ENCODE results near the gene BCO2. TPM values are rescaled to one million over a fixed set of nuclear protein-coding genes. Genes with fewer than 3 reads are reported as not detected.

BCO2 gene
- total RNA-seq, 2 donors from 2014 or later, result 3.2 to 9.1 TPM

GRCh38 chr11:112268406-112268805, 93.1 kb downstream of the BCO2 start:
- Histone ChIP-seq H3K4me3 (no peak overlapping the region), H3K9me3 (no peaks in the 10 kb centered on the region), H3K36me3 (no peaks in the 10 kb centered on the region), H3K27me3 (replicated peaks; ENCODE audit: insufficient read depth) (no peaks in the 10 kb centered on the region), H3K27ac (no peak overlapping the region), H3K4me1 (replicated peaks) (no peaks in the 10 kb centered on the region)
- TF ChIP-seq POLR2A (IDR thresholded peaks at IDR 0.05) (no peak), POLR2AphosphoS5 (IDR thresholded peaks at IDR 0.05) (no peak), CTCF (IDR thresholded peaks at IDR 0.05) (no peak)
- no peak for DNase-seq (ENCODE audit: low spot score)
- WGBS, result 87% methylated on average over 5 of the region's 5 CpGs
- intact Hi-C loops (cut with DNase I), result no loop called here

Small RNA genes lying within 50 kb of the gene (small RNA-seq; reads per million reads assigned to genes)
- 0 reads per million in 2 donors for gene MRPS36P4

Other genes with a start within 250 kb of the BCO2 start
- gene DIXDC1, start 238.2 kb upstream of the BCO2 start, total RNA-seq, result 10 to 100 TPM; 32.9 to 35.2 TPM
- gene DLAT, start 150.1 kb upstream of the BCO2 start, total RNA-seq, result 10 to 100 TPM; 19.9 to 21.2 TPM
- gene PIH1D2, start 101.5 kb upstream of the BCO2 start, total RNA-seq, result 10 to 100 TPM in 1 of 2 donors, 1 to 10 TPM in 1; 1.1 to 13.7 TPM
- 10 to 100 TPM; 11.8 to 16.8 TPM for gene NKAPD1, start 101.2 kb upstream of the BCO2 start, total RNA-seq
- 10 to 100 TPM; 43.1 to 49.5 TPM for gene TIMM8B, start 88.8 kb upstream of the BCO2 start, total RNA-seq
- gene SDHD, start 88.6 kb upstream of the BCO2 start, total RNA-seq, result 100 to 1,000 TPM in 1 of 2 donors, 10 to 100 TPM in 1; 91.6 to 107 TPM
- gene IL18, start 11.4 kb upstream of the BCO2 start, total RNA-seq, result 1 to 10 TPM; 4.0 to 8.8 TPM
- 1 to 10 TPM in 1 of 2 donors, not detected in 1; 4.0 TPM for gene TEX12, start 8.1 kb upstream of the BCO2 start, total RNA-seq
- 10 to 100 TPM; 24.4 to 28.7 TPM for gene PTS, start 50.9 kb downstream of the BCO2 start, total RNA-seq
- not detected for gene PLET1, start 85.3 kb downstream of the BCO2 start, total RNA-seq

Data from prostate gland (tissue), 2 donors.